Measurements from ENCODE around the gene SLC12A1. TPM values are rescaled to one million over a fixed set of nuclear protein-coding genes. Genes with fewer than 3 reads are reported as not detected.

Gene SLC12A1
- total RNA-seq, 1 experiment from 2014 or later, result 0.15 TPM

DNA sequence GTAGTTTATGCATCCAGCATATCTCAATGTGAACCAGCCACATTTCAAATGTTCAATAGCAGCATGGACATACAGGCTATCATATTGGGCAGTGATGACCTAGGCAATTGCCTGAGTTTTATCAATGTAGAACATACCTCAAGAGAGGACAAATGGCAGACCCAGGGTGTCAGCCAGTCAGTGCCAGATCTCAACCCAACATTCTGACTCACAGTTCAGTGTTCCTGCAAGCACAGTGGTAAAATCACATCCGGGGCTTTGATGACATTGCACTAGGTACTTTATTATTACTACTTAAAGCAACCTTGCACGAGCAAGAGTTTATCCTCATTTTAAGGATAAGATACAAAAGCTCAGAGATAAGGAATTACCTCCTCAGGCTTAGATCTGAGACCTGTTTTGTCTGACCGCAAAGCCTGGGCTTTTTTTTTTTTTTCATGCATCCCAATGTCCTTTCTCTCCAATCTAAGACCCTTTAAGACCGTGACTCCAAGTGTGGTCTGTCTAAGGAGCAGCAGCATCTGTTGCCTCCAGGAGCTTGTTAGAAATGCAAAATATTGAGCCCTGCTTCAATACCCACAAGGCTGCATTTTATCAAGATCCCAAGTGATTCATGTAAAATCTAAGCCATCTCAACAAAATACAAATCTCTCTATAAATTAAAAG is 60.1 kb downstream of the SLC12A1 start (continued):
- TF ChIP-seq, protein P1, sequence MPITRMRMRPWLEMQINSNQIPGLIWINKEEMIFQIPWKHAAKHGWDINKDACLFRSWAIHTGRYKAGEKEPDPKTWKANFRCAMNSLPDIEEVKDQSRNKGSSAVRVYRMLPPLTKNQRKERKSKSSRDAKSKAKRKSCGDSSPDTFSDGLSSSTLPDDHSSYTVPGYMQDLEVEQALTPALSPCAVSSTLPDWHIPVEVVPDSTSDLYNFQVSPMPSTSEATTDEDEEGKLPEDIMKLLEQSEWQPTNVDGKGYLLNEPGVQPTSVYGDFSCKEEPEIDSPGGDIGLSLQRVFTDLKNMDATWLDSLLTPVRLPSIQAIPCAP (CRISPR knock-in tag; IDR thresholded peaks at IDR 0.05), result no peak
- TF ChIP-seq GABPB1 (CRISPR knock-in tag; IDR thresholded peaks at IDR 0.05), result no peak
- no peak for TF ChIP-seq CREM (CRISPR knock-in tag; IDR thresholded peaks at IDR 0.05)
- TF ChIP-seq ZNF121 (CRISPR knock-in tag; IDR thresholded peaks at IDR 0.05), result no peak
- no peak for TF ChIP-seq MYBL2 (CRISPR knock-in tag; IDR thresholded peaks at IDR 0.05)

DNA sequence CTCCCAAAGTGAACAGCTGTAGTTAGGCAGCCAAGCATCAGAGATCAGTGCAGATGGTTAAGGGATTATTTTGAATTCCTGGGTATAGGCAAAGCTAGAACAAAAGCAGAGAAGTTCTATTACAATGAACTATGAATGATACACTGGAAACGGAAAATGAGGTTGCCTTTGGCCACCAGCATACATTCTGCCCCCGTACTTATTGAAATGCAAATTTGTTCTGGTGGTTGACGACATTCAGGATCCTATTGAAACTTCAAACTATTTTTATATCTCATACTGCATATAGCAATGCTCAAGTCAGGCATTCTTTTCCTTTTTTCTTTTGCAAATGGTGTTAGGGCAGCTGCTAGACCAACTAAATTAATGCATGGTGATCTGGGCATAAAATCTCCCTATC is 61.7 kb downstream of the SLC12A1 start:
- Mint-ChIP-seq H3K9me3 (no peaks in the 10 kb centered on the region), H3K27me3 (ENCODE audit: low read depth) (no peaks in the 10 kb centered on the region), H3K27ac (no peak overlapping the region; the same call in 1 of the 2 replicates), H3K4me3 (no peak overlapping the region), H3K36me3 (no peaks in the 10 kb centered on the region), H3K4me1 (peaks cover 43% of the 10 kb centered on the region)
- ATAC-seq, result no peak
- ChIA-PET POLR2A (no interaction called here), CTCF (interaction anchor here (0.8 to 1.4 kb wide), 2 partner anchors 85 to 183 kb away, joined by 3 to 4 read pairs; no protein-coding TSS in a partner anchor)
- TF ChIP-seq ZNF263 (CRISPR knock-in tag; IDR thresholded peaks at IDR 0.05; ENCODE audit: low read depth), result no peak
- no peak for TF ChIP-seq ZBTB21 (CRISPR knock-in tag; IDR thresholded peaks at IDR 0.05; ENCODE audit: borderline replicate concordance)
- TF ChIP-seq, protein P2, sequence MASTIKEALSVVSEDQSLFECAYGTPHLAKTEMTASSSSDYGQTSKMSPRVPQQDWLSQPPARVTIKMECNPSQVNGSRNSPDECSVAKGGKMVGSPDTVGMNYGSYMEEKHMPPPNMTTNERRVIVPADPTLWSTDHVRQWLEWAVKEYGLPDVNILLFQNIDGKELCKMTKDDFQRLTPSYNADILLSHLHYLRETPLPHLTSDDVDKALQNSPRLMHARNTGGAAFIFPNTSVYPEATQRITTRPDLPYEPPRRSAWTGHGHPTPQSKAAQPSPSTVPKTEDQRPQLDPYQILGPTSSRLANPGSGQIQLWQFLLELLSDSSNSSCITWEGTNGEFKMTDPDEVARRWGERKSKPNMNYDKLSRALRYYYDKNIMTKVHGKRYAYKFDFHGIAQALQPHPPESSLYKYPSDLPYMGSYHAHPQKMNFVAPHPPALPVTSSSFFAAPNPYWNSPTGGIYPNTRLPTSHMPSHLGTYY (CRISPR knock-in tag; IDR thresholded peaks at IDR 0.05), result no peak
- TF ChIP-seq ZNF317 (CRISPR knock-in tag; IDR thresholded peaks at IDR 0.05; ENCODE audit: borderline replicate concordance, low read depth), result no peak
- TF ChIP-seq ESRRA (CRISPR knock-in tag; IDR thresholded peaks at IDR 0.05; ENCODE audit: borderline replicate concordance), result no peak
- TF ChIP-seq CREM (CRISPR knock-in tag; IDR thresholded peaks at IDR 0.05), result no peak
- no peak for TF ChIP-seq ZNF396 (CRISPR knock-in tag; IDR thresholded peaks at IDR 0.05; ENCODE audit: borderline replicate concordance)
- TF ChIP-seq NR2C2 (CRISPR knock-in tag; IDR thresholded peaks at IDR 0.05), result no peak
- TF ChIP-seq, protein P3, sequence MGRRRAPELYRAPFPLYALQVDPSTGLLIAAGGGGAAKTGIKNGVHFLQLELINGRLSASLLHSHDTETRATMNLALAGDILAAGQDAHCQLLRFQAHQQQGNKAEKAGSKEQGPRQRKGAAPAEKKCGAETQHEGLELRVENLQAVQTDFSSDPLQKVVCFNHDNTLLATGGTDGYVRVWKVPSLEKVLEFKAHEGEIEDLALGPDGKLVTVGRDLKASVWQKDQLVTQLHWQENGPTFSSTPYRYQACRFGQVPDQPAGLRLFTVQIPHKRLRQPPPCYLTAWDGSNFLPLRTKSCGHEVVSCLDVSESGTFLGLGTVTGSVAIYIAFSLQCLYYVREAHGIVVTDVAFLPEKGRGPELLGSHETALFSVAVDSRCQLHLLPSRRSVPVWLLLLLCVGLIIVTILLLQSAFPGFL (CRISPR knock-in tag; IDR thresholded peaks at IDR 0.05; ENCODE audit: borderline replicate concordance), result no peak
- TF ChIP-seq, protein P4, sequence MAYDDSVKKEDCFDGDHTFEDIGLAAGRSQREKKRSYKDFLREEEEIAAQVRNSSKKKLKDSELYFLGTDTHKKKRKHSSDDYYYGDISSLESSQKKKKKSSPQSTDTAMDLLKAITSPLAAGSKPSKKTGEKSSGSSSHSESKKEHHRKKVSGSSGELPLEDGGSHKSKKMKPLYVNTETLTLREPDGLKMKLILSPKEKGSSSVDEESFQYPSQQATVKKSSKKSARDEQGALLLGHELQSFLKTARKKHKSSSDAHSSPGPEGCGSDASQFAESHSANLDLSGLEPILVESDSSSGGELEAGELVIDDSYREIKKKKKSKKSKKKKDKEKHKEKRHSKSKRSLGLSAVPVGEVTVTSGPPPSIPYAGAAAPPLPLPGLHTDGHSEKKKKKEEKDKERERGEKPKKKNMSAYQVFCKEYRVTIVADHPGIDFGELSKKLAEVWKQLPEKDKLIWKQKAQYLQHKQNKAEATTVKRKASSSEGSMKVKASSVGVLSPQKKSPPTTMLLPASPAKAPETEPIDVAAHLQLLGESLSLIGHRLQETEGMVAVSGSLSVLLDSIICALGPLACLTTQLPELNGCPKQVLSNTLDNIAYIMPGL (CRISPR knock-in tag; IDR thresholded peaks at IDR 0.05), result no peak
- no peak for TF ChIP-seq CREB1 (CRISPR knock-in tag; IDR thresholded peaks at IDR 0.05)
- TF ChIP-seq, protein P5, sequence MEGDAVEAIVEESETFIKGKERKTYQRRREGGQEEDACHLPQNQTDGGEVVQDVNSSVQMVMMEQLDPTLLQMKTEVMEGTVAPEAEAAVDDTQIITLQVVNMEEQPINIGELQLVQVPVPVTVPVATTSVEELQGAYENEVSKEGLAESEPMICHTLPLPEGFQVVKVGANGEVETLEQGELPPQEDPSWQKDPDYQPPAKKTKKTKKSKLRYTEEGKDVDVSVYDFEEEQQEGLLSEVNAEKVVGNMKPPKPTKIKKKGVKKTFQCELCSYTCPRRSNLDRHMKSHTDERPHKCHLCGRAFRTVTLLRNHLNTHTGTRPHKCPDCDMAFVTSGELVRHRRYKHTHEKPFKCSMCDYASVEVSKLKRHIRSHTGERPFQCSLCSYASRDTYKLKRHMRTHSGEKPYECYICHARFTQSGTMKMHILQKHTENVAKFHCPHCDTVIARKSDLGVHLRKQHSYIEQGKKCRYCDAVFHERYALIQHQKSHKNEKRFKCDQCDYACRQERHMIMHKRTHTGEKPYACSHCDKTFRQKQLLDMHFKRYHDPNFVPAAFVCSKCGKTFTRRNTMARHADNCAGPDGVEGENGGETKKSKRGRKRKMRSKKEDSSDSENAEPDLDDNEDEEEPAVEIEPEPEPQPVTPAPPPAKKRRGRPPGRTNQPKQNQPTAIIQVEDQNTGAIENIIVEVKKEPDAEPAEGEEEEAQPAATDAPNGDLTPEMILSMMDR (IDR thresholded peaks at IDR 0.05), result no peak
- TF ChIP-seq, protein P6, sequence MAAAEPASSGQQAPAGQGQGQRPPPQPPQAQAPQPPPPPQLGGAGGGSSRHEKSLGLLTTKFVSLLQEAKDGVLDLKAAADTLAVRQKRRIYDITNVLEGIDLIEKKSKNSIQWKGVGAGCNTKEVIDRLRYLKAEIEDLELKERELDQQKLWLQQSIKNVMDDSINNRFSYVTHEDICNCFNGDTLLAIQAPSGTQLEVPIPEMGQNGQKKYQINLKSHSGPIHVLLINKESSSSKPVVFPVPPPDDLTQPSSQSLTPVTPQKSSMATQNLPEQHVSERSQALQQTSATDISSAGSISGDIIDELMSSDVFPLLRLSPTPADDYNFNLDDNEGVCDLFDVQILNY (CRISPR knock-in tag; IDR thresholded peaks at IDR 0.05), result no peak
- no peak for TF ChIP-seq IRF2 (CRISPR knock-in tag; IDR thresholded peaks at IDR 0.05; ENCODE audit: borderline replicate concordance, low read depth)
- TF ChIP-seq NR1H2 (CRISPR knock-in tag; IDR thresholded peaks at IDR 0.05), result no peak
- TF ChIP-seq GABPB1 (CRISPR knock-in tag; IDR thresholded peaks at IDR 0.05), result no peak
- DNase-seq (ENCODE audit: low spot score), result no peak

All from WTC11 (cell line).